ENCODE data around the gene ENOX1.
A peak's percentile ranks its signal among the peaks of the same experiment; 100 is the strongest.

Gene ENOX1

GRCh38 chr13:43298816-43299215 lies 488.0 kb downstream of the ENOX1 start:
- no peak for DNase-seq

GRCh38 chr13:43297967-43298678 lies 488.6 kb downstream of the ENOX1 start:
- DNase-seq: no peak

- no peak for DNase-seq
Observed at GRCh38 chr13:43295825-43296564, 490.8 kb downstream of the ENOX1 start.

- no peak for DNase-seq
Observed at GRCh38 chr13:43295321-43295720, 491.5 kb downstream of the ENOX1 start.

- no peak for DNase-seq
Observed at GRCh38 chr13:43294412-43294811, 492.4 kb downstream of the ENOX1 start.

- no peak for DNase-seq
Observed at GRCh38 chr13:43293986-43294385, 492.8 kb downstream of the ENOX1 start.

GRCh38 chr13:43293561-43293960 lies 493.2 kb downstream of the ENOX1 start:
- DNase-seq: no peak

- DNase-seq: no peak
Observed at GRCh38 chr13:43293008-43293407, 493.8 kb downstream of the ENOX1 start.

GRCh38 chr13:43291287-43292060 lies 495.3 kb downstream of the ENOX1 start:
- DNase-seq: no peak

- DNase-seq: no peak
Observed at GRCh38 chr13:43289470-43290255, 497.1 kb downstream of the ENOX1 start.

GRCh38 chr13:43286751-43287150 lies 500.0 kb downstream of the ENOX1 start:
- no peak for DNase-seq

- DNase-seq: no peak
Observed at GRCh38 chr13:43285933-43286597, 500.7 kb downstream of the ENOX1 start.

- no peak for DNase-seq
Observed at GRCh38 chr13:43284162-43284561, 502.6 kb downstream of the ENOX1 start.

GRCh38 chr13:43279696-43280095 lies 507.1 kb downstream of the ENOX1 start:
- no peak for DNase-seq

GRCh38 chr13:43278127-43278526 lies 508.6 kb downstream of the ENOX1 start:
- no peak for DNase-seq

GRCh38 chr13:43277142-43277541 lies 509.6 kb downstream of the ENOX1 start:
- no peak for DNase-seq

- no peak for DNase-seq
Observed at GRCh38 chr13:43274881-43275280, 511.9 kb downstream of the ENOX1 start.

- no peak for DNase-seq
Observed at GRCh38 chr13:43273362-43273761, 513.4 kb downstream of the ENOX1 start.

GRCh38 chr13:43272851-43273250 lies 513.9 kb downstream of the ENOX1 start:
- DNase-seq: no peak

- DNase-seq: no peak
Observed at GRCh38 chr13:43271152-43271551, 515.6 kb downstream of the ENOX1 start.

GRCh38 chr13:43270130-43270830 lies 516.5 kb downstream of the ENOX1 start:
- DNase-seq: no peak

- DNase-seq: peak; percentile 83
Observed at GRCh38 chr13:43269037-43269481, 517.7 kb downstream of the ENOX1 start.

Measured in islet precursor cell (in vitro differentiated cells).